HUES6 (cell line): ENCODE results near the gene MSANTD4.
"Not testable (repeated sequence)": the region's sequence is repeated elsewhere in the genome, so short reads cannot be mapped to it uniquely, and the experiment has no call there.

ENCODE experiments used
- H3K27ac ChIP-seq: 2 replicates; pipeline ENCODE4 v1.7.0; 2013; ENCODE audit warnings: low read depth, mild to moderate bottlenecking, low read length, inconsistent platforms
- H3K27me3 ChIP-seq: 2 replicates; pipeline ENCODE4 v1.6.1; 2013; ENCODE audit warnings: low read length; ENCODE audit not compliant: control insufficient read depth, insufficient read depth
- H3K36me3 ChIP-seq: 2 replicates; pipeline ENCODE4 v1.6.1; 2013; ENCODE audit warnings: low read length; ENCODE audit not compliant: control insufficient read depth, insufficient read depth
- H3K4me1 ChIP-seq: 2 replicates; pipeline ENCODE4 v1.6.1; 2013; ENCODE audit warnings: low read length; ENCODE audit not compliant: control insufficient read depth, insufficient read depth
- H3K4me3 ChIP-seq: 2 replicates; pipeline ENCODE4 v1.5.1; 2013; ENCODE audit warnings: low read depth, low read length
- H3K9ac ChIP-seq: one replicate; pipeline ENCODE4 v1.6.1; 2013; ENCODE audit warnings: mild to moderate bottlenecking, low read length
- H3K9me3 ChIP-seq: 2 replicates; pipeline ENCODE4 v1.6.1; 2013; ENCODE audit warnings: low read depth, low read length; ENCODE audit not compliant: control insufficient read depth, insufficient read depth

MSANTD4 gene

DNA sequence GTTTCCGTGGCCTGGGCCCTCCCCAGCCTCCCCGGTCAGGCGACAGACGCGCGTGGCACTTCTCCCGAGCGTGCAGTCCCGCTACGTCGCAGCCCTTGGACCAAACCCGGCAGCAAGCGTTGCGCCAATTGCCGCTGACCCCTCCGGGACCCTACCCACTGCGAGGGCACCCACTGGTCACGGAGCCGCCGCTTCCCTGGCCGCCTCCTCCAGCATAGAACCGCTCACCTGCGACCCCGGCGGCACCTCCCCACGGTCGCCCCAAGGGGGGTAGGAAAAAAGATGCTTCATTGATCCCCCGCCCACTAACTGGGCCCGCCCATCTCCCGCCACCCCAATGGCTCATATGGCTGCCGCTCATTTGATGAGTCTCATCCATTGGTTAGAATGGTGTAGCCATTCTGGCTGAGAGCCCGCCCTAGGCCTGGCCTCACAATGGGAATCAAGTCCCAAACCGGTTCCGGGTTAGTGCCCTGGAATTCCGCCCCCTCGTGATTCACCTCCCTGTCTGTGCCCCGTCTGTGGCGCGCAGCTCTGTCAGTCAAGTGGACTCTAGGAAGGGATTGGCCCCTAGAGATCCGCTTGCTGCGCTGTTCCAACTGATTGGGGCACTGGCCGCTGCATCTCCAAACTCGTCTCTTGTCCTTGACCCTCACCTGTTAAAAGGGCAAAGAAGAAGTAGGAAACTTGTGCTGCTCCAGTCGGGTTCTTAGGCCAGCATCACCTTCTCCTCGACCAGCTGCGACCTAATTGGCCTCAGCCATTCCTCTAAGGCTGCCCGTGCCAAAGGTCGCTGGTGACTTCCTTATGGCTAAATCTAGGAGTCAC is at the start of gene MSANTD4:
MSANTD4 (minus strand) TSS at position 274 of the 828 bp plus-strand sequence. CDS start 11,323 bp downstream, outside the sequence.
- Histone ChIP-seq H3K4me3 (peak within 1 kb of the TSS; percentile 91), H3K27ac (peak within 1 kb of the TSS; percentile 36; the same call in 1 of the 2 replicates), H3K9me3 (no peaks in the 10 kb centered on the region), H3K27me3 (no peaks in the 10 kb centered on the region), H3K4me1 (peaks cover 8% of the 10 kb centered on the region; the same call in 1 of the 2 replicates), H3K36me3 (no peaks in the 10 kb centered on the region), H3K9ac (peak within 1 kb of the TSS; percentile 79)

GRCh38 chr11:106070606-106071005 is 48.6 kb upstream of the MSANTD4 start:
- no peaks in the 10 kb centered on the region for H3K36me3 ChIP-seq
- no peaks in the 10 kb centered on the region for H3K4me1 ChIP-seq
- H3K27ac ChIP-seq = no peak overlapping the region
- H3K9me3 ChIP-seq = no peaks in the 10 kb centered on the region
- H3K9ac ChIP-seq = no peak overlapping the region
- no peak overlapping the region for H3K4me3 ChIP-seq
- no peaks in the 10 kb centered on the region for H3K27me3 ChIP-seq

- Histone ChIP-seq H3K27me3 (no peaks in the 10 kb centered on the region), H3K27ac (no peak overlapping the region), H3K9me3 (no peaks in the 10 kb centered on the region), H3K4me1 (peaks cover 8% of the 10 kb centered on the region; the same call in 1 of the 2 replicates), H3K36me3 (no peaks in the 10 kb centered on the region), H3K4me3 (no peak overlapping the region), H3K9ac (no peak overlapping the region)
These were observed 41.0 kb upstream of the MSANTD4 start for GRCh38 chr11:106063009-106063408.

DNA sequence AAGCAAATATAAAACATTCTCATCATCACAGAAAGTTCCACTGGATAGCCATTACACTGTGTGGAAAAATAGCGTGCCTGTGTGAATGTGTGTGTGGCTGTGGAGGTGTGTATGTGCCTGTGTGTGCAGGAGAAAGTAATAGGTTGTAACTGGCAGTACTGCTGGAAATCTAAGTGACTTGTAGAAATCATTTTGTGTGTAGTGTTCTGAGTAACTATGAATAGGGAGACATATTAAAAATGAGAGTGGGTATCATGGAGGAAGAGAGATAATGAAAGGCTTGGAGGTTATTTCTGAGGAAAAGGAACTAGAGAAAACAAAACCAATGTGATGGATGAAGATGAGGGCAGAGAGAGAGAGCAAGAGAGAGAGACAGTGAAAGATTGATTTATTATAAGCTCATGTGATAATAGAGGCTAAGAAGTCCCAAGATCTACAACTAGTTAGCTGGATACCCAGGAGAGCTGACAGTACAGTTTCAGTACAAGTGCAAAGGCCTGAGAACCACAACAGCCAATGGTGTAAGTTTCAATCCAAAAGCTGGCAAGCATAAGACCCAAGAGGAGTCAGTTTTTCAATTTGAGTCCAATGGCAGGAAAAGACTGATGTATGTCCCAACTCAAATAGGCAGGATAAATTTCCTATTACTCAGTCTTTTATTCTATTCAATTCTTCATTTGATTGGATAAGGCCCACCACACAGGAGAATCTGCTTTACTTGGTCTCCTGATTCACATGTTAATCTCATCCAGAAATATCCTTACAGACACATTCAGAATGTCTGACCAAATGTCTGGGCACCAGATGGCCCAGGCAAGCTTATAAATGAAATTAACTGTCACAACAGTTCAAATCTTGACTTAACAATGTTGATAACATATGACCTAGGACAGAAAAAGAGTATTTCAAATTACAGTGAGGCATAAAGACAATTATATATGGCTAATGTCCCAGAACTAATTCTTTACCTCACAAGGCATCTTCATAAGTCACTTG is 40.2 kb upstream of the MSANTD4 start:
- no peak overlapping the region for H3K27ac ChIP-seq
- peaks cover 8% of the 10 kb centered on the region; the same call in 1 of the 2 replicates for H3K4me1 ChIP-seq
- no peaks in the 10 kb centered on the region for H3K9me3 ChIP-seq
- H3K4me3 ChIP-seq = no peak overlapping the region
- H3K27me3 ChIP-seq = no peaks in the 10 kb centered on the region
- no peaks in the 10 kb centered on the region for H3K36me3 ChIP-seq
- H3K9ac ChIP-seq = no peak overlapping the region

- H3K27ac ChIP-seq = no peak overlapping the region
- H3K36me3 ChIP-seq = no peaks in the 10 kb centered on the region
- no peak overlapping the region for H3K9ac ChIP-seq
- H3K4me1 ChIP-seq = peaks cover 8% of the 10 kb centered on the region; the same call in 1 of the 2 replicates
- H3K4me3 ChIP-seq = no peak overlapping the region
- H3K9me3 ChIP-seq = no peaks in the 10 kb centered on the region
- no peaks in the 10 kb centered on the region for H3K27me3 ChIP-seq
These were observed 39.3 kb upstream of the MSANTD4 start for GRCh38 chr11:106061249-106061784.

- H3K36me3 ChIP-seq = no peaks in the 10 kb centered on the region
- no peaks in the 10 kb centered on the region for H3K27me3 ChIP-seq
- no peak overlapping the region for H3K27ac ChIP-seq
- no peak overlapping the region for H3K4me3 ChIP-seq
- H3K9ac ChIP-seq = no peak overlapping the region
- H3K4me1 ChIP-seq = peaks cover 8% of the 10 kb centered on the region; the same call in 1 of the 2 replicates
- no peaks in the 10 kb centered on the region for H3K9me3 ChIP-seq
These were observed 37.6 kb upstream of the MSANTD4 start for GRCh38 chr11:106059617-106060016.

GRCh38 chr11:106058377-106058776 is 36.3 kb upstream of the MSANTD4 start:
- not testable (repeated sequence) for H3K36me3 ChIP-seq, H3K4me3 ChIP-seq, H3K9ac ChIP-seq, H3K27me3 ChIP-seq, H3K4me1 ChIP-seq, H3K9me3 ChIP-seq, H3K27ac ChIP-seq

GRCh38 chr11:106051103-106051502 is 29.1 kb upstream of the MSANTD4 start:
- no peaks in the 10 kb centered on the region for H3K27me3 ChIP-seq
- no peaks in the 10 kb centered on the region for H3K36me3 ChIP-seq
- H3K4me3 ChIP-seq = no peak overlapping the region
- H3K27ac ChIP-seq = no peak overlapping the region
- H3K4me1 ChIP-seq = no peaks in the 10 kb centered on the region
- no peaks in the 10 kb centered on the region for H3K9me3 ChIP-seq
- no peak overlapping the region for H3K9ac ChIP-seq

GRCh38 chr11:106049727-106050476 is 27.9 kb upstream of the MSANTD4 start:
- no peak overlapping the region for H3K27ac ChIP-seq
- no peaks in the 10 kb centered on the region for H3K4me1 ChIP-seq
- no peaks in the 10 kb centered on the region for H3K9me3 ChIP-seq
- no peaks in the 10 kb centered on the region for H3K36me3 ChIP-seq
- H3K4me3 ChIP-seq = no peak overlapping the region
- no peaks in the 10 kb centered on the region for H3K27me3 ChIP-seq
- no peak overlapping the region for H3K9ac ChIP-seq

- Histone ChIP-seq H3K4me3 (no peak overlapping the region), H3K27ac (no peak overlapping the region), H3K36me3 (no peaks in the 10 kb centered on the region)
These were observed 25.6 kb upstream of the MSANTD4 start for GRCh38 chr11:106047631-106048030.

More at GRCh38 chr11:106047631-106048030, 25.6 kb upstream of the MSANTD4 start:
- H3K9me3 ChIP-seq = no peaks in the 10 kb centered on the region
- no peaks in the 10 kb centered on the region for H3K27me3 ChIP-seq
- no peaks in the 10 kb centered on the region for H3K4me1 ChIP-seq
- no peak overlapping the region for H3K9ac ChIP-seq
